GM12875 (cell line): ENCODE measurements around the gene SERPINE3.

Experiments used
- H3K4me3 ChIP-seq: one replicate; pipeline ENCODE4 v1.5.1; 2011; ENCODE audit warnings: low read depth, low read length, control low read depth
- TF ChIP-seq, protein P1 (sequence below): IDR thresholded peaks from 2 replicates; pipeline ENCODE4 v1.5.1; 2011; ENCODE audit warnings: low read depth, mild to moderate bottlenecking, control low read depth, inconsistent platforms, low read length, moderate library complexity, borderline replicate concordance; ENCODE audit not compliant: insufficient read depth

The SERPINE3 gene

DNA sequence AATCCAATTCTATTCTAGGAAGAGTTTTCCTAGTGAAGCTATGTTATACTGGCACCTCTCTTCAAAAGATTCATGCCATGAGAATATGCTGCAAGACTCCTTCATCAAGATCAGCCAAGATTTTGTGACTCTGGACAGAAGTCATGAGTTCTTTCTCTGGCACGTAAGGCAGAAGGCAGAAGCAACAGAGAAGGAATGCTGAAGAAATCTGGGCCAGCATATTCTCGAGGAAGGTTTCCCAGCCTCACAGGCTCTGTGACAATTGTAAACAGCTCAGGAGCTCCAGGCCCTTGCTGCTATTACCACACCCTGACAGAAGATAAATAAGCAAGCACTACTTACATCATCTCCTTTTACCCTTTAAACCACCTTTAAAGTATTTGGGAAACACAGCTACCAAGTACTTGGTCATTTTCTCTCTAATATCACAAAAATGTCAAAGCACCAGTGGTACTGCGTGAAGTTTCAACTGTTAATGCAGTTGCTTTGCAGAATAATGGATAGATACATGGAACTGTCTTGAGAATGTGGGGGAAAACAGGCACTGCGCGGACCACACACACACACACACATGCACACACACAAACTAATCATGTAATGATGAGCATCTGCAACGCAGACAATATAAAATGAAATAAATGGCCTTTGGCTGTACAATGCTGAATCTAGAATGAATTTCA, 57.9 kb downstream of the SERPINE3 start:
- H3K4me3 ChIP-seq = no peak overlapping the region

DNA sequence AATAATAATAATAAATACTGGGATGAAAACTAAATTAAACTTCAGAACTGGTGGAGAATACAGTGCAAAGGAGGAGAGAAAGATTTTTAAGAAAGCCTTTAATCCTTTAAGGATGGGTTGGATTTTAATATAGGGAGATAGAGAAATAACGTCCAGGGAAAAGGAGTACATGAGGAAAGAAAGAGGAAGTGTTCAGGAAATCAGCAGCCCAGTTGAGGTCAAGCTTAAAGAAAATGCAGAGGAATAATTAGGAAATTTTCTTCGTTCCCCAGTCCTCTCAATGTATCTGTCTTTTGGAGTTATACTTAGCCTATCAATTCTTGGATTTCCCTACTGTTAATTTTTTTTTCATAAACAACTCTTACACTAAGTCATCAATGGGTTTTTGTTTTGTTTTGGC, 65.7 kb downstream of the SERPINE3 start:
- TF ChIP-seq, protein P1, sequence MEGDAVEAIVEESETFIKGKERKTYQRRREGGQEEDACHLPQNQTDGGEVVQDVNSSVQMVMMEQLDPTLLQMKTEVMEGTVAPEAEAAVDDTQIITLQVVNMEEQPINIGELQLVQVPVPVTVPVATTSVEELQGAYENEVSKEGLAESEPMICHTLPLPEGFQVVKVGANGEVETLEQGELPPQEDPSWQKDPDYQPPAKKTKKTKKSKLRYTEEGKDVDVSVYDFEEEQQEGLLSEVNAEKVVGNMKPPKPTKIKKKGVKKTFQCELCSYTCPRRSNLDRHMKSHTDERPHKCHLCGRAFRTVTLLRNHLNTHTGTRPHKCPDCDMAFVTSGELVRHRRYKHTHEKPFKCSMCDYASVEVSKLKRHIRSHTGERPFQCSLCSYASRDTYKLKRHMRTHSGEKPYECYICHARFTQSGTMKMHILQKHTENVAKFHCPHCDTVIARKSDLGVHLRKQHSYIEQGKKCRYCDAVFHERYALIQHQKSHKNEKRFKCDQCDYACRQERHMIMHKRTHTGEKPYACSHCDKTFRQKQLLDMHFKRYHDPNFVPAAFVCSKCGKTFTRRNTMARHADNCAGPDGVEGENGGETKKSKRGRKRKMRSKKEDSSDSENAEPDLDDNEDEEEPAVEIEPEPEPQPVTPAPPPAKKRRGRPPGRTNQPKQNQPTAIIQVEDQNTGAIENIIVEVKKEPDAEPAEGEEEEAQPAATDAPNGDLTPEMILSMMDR = no peak

More for the DNA sequence above, 57.9 kb downstream of the SERPINE3 start:
- TF ChIP-seq, protein P1 = no peak

DNA sequence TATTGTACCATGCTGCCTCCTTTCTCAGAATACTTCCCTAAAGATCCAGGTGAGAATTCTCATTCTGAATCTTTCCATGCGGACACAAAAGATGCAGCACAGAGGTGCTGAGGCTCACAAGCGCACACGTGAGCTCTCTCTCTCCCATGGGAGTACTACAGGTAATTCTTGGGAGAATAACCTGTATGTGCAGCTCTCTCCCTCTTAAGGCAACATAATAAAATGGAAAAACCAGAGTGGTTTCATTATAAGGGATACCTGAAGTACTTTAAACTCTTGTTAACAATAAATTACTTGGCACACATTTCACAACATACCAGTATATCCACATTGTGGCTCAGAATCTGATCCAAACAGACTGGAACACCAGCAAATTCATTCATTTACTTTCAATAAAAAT, 72.9 kb downstream of the SERPINE3 start:
- TF ChIP-seq, protein P1 = no peak
- H3K4me3 ChIP-seq = no peak overlapping the region

More for the DNA sequence above, 65.7 kb downstream of the SERPINE3 start:
- H3K4me3 ChIP-seq = no peak overlapping the region
